HUES64 (cell line): Measurements from ENCODE around the gene GALNTL6.
"Not testable (repeated sequence)": the region's sequence is repeated elsewhere in the genome, so short reads cannot be mapped to it uniquely, and the experiment has no call there.

Experiments
- H3K27ac ChIP-seq: 2 replicates; pipeline ENCODE4 v1.7.0; 2013; ENCODE audit warnings: low read depth, low read length, inconsistent platforms
- H3K27me3 ChIP-seq: 2 replicates; pipeline ENCODE4 v1.6.1; 2013; ENCODE audit warnings: mild to moderate bottlenecking, low read length; ENCODE audit not compliant: insufficient read depth
- H3K36me3 ChIP-seq: 2 replicates; pipeline ENCODE4 v1.6.1; 2013; ENCODE audit warnings: mild to moderate bottlenecking, low read length; ENCODE audit not compliant: insufficient read depth
- H3K4me1 ChIP-seq: 2 replicates; pipeline ENCODE4 v1.6.1; 2013; ENCODE audit warnings: mild to moderate bottlenecking, low read length, moderate library complexity; ENCODE audit not compliant: insufficient read depth
- H3K4me3 ChIP-seq: 2 replicates; pipeline ENCODE4 v1.5.1; 2013; ENCODE audit warnings: mild to moderate bottlenecking, low read length, moderate library complexity
- H3K9ac ChIP-seq: 2 replicates; pipeline ENCODE4 v1.6.1; 2013; ENCODE audit warnings: mild to moderate bottlenecking, low read depth, low read length
- H3K9me3 ChIP-seq: 2 replicates; pipeline ENCODE4 v1.6.1; 2013; ENCODE audit warnings: low read depth, low read length; ENCODE audit not compliant: insufficient read depth
- WGBS: fragments of 150-250, 120-280 bp; methylation state at CpG from one replicate; pipeline ENCODE4 v1.1.7; 2013; ENCODE audit warnings: missing lambda C conversion rate; 5-methylcytosine and 5-hydroxymethylcytosine counted together

Gene GALNTL6

DNA sequence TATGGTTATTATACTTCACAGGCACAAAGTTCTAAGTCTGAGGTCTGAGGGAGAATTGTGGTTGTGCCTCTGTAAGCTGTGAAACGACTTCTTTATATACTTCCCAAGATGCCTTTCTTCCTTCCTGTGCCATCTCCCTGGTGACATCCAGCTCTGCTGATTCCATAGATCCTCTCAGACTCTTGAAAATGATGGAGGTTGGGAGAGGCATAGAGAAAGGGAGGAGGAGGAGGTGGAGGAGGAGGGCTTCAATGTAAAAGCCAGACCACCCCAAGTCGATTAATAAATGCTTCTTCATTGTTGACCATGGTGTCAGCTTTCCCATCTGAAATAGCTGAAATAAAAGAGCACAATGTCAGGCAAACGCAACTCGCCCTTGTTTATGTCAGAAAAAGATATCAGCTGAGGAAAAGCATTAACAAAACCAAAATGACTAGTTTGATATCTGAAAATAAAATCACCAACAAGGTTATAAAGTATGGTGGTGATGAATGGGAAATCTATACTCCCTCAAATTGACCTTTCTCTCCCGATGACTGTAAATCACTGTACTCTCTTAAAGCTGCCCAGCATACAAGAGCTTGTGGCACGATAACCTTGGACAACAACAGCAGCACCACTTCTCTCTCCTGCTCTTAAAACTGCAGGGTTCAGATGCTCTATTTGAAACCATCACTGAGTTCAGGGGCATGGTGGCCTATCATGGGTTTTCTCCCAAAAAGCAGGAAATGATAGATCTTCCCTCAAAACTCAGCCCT is 1125.0 kb downstream of the GALNTL6 start:
- Histone ChIP-seq H3K27me3 (no peaks in the 10 kb centered on the region), H3K36me3 (no peaks in the 10 kb centered on the region), H3K9me3 (no peaks in the 10 kb centered on the region), H3K4me3 (no peak overlapping the region), H3K27ac (no peak overlapping the region), H3K4me1 (no peaks in the 10 kb centered on the region), H3K9ac (no peak overlapping the region)
- WGBS, result 97% methylated on average over 5 of the region's 6 CpGs

DNA sequence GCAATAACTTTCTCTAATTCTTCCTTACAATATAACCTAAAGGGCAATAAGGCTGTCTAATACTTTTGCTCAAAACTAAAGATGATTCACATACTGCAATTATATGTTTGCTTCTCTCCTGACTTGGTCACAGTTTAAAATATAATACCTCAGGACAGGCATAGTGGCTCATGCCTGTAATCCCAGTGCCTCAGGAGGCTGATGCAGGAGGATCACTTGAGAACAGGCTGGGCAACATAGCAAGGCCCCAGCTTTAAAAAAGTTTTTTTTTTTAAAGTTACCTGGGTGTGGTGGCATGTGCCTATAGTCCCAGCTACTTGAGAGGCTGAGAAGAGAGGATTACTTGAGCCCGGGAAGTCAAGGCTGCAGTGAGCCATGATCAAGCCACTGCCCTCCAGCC is 1125.7 kb downstream of the GALNTL6 start:
- Histone ChIP-seq H3K4me3 (no peak overlapping the region), H3K36me3 (no peaks in the 10 kb centered on the region), H3K9ac (no peak overlapping the region), H3K9me3 (no peaks in the 10 kb centered on the region), H3K4me1 (no peaks in the 10 kb centered on the region), H3K27ac (no peak overlapping the region), H3K27me3 (no peaks in the 10 kb centered on the region)
- WGBS, result 97% methylated on average over 1 of the region's 1 CpG

DNA sequence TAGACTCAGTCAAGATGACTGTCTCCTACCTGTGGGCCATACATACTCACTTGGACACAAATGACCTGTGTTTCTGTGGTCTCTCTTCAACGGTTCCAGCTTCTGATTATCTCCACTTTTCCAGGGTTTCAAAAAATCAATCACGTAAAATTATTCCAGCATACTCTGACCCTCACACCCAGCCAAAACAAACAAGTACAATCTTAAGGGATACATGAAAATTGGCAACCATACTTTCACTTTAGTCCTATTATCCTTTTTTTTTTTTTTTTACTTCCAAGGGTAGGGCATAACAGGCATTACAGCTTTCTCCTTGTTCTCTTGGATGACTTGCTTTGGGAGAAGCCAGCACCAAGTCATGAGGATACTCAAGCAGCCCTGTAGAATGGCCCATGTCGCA is 1129.6 kb downstream of the GALNTL6 start:
- no peaks in the 10 kb centered on the region for H3K36me3 ChIP-seq
- no peaks in the 10 kb centered on the region for H3K9me3 ChIP-seq
- H3K27ac ChIP-seq, result no peak overlapping the region
- WGBS, result 92% methylated on average over 3 of the region's 3 CpGs
- peaks cover 8% of the 10 kb centered on the region; the same call in 1 of the 2 replicates for H3K4me1 ChIP-seq
- H3K4me3 ChIP-seq, result no peak overlapping the region
- H3K9ac ChIP-seq, result no peak overlapping the region
- no peaks in the 10 kb centered on the region for H3K27me3 ChIP-seq

DNA sequence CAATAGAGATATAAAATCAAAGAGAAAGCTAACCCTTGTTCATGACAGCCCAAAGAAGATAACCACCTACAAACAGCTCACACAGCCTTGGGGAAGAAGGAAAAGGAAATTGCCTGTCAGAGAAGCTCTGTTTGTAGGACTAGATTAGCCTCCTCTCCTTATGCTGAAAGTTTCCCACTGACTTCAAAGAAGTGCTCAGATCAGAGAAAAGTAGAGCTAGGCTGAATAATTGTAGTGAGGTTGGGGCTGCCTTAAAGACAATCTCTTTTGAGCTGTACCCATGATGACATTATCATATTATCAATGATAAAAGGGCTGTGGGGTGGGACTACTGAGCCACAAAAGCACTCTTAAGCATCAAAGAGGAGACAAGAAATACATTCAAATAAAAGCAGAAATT is 1132.4 kb downstream of the GALNTL6 start:
- H3K4me1 ChIP-seq, result peaks cover 8% of the 10 kb centered on the region; the same call in 1 of the 2 replicates
- H3K9ac ChIP-seq, result no peak overlapping the region

DNA sequence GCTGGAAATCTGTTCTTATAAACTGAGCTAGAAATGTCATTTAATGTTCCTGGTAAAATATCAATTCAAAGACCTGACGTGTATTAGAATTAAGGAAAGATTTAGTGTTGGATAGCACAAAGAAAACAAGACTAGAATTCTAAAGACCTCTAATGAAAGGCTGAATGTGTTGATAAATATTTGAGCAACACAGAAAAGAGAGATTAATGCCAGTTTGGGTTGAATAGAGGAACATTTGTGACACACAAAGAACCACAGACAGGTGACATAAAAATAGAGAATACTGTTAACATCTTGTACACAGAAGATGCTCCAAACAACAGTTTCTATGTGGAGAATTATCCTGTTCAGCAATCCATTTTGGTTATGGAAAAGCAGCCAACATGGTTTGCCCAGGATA is 1133.3 kb downstream of the GALNTL6 start:
- Histone ChIP-seq H3K9ac (no peak overlapping the region), H3K36me3 (no peaks in the 10 kb centered on the region), H3K27me3 (no peaks in the 10 kb centered on the region), H3K27ac (no peak overlapping the region), H3K4me1 (peaks cover 8% of the 10 kb centered on the region; the same call in 1 of the 2 replicates), H3K9me3 (no peaks in the 10 kb centered on the region), H3K4me3 (no peak overlapping the region)
- 94% methylated on average over 1 of the region's 1 CpG for WGBS

More for the DNA sequence above, 1132.4 kb downstream of the GALNTL6 start:
- no peak overlapping the region for H3K4me3 ChIP-seq
- no peaks in the 10 kb centered on the region for H3K36me3 ChIP-seq
- no peaks in the 10 kb centered on the region for H3K9me3 ChIP-seq
- no peak overlapping the region for H3K27ac ChIP-seq
- H3K27me3 ChIP-seq, result no peaks in the 10 kb centered on the region

DNA sequence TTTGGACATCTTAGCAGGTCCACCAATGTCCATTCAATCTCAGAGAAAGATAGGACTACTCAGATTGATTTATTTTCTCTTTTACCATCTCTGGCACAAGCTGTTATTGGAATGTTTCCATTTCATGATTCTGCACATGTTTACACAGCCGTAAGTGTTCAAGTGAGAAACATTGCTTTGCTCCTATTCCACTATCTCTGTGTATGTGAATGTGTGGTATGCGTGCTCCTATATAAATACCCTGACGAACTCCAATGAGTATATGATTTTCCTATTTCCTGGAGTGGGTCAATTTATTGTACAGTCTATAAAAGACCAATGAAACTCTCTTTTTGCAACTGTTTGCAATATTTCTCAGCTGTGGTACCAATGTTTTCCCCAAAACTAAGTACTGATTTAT is 1134.4 kb downstream of the GALNTL6 start:
- no peak overlapping the region for H3K4me3 ChIP-seq
- no peak overlapping the region for H3K27ac ChIP-seq
- no peaks in the 10 kb centered on the region for H3K36me3 ChIP-seq
- H3K9me3 ChIP-seq, result no peaks in the 10 kb centered on the region
- no peaks in the 10 kb centered on the region for H3K27me3 ChIP-seq
- WGBS, result 100% methylated on average over 2 of the region's 3 CpGs
- H3K4me1 ChIP-seq, result peaks cover 8% of the 10 kb centered on the region; the same call in 1 of the 2 replicates
- no peak overlapping the region for H3K9ac ChIP-seq

DNA sequence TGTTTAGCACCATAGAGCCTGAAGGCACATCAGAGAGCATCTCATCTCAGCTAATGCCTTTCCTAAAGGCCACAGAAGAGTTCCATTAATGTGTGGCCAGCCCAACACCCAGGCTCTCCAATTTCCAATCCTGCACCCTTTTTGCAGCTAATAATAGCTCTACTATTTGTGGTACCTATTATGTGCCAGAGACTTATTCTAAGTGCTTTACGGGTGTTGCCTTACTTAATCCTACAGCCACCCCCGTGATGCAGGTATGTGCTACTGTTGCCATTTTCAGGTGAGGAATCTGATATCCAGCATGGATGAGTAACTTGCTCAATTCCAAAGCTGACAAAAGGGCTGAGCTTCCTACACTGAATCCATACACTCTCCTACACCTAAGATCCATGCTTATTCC is 1137.8 kb downstream of the GALNTL6 start:
- WGBS, result 94% methylated on average over 2 of the region's 2 CpGs
- Histone ChIP-seq H3K9ac (no peak overlapping the region), H3K27ac (no peak overlapping the region), H3K4me3 (no peak overlapping the region), H3K9me3 (no peaks in the 10 kb centered on the region), H3K27me3 (no peaks in the 10 kb centered on the region), H3K4me1 (no peaks in the 10 kb centered on the region), H3K36me3 (no peaks in the 10 kb centered on the region)

DNA sequence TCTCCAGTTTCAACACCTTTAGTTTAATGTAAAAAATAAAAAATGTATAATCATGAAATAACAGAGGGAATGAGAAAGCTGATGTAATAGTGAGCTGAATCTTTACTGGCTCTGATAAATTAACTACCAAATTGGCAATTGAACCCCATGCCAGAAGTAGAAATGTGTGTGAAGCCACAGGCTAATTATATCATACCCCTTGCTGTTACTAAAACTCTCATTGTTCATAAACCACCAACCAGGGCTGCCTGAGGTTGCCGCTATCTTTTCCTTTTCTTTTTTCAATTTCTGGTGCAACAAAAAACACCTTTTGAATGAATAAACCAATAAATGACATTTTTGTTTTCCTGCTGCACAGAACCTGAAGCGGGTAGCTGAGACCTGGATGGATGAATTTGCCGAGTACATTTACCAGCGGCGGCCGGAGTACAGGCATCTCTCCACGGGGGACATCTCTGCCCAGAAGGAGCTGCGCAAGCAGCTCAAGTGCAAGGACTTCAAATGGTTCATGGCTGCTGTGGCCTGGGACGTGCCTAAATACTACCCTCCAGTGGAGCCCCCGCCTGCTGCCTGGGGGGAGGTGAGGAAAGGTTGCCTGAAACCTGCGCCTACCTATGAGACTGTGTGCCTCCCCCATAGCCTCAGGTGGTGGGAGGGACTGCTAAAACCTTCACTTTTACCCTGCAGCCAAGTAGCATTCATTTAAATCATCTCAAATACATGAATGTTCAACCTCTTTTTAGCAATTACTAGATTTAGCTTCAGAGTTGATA is 1138.7 kb downstream of the GALNTL6 start:
- H3K27me3 ChIP-seq, result no peaks in the 10 kb centered on the region
- 86% methylated on average over 11 of the region's 11 CpGs for WGBS
- H3K4me1 ChIP-seq, result no peaks in the 10 kb centered on the region
- H3K27ac ChIP-seq, result no peak overlapping the region
- H3K36me3 ChIP-seq, result no peaks in the 10 kb centered on the region
- no peak overlapping the region for H3K9ac ChIP-seq
- no peaks in the 10 kb centered on the region for H3K9me3 ChIP-seq
- H3K4me3 ChIP-seq, result no peak overlapping the region

DNA sequence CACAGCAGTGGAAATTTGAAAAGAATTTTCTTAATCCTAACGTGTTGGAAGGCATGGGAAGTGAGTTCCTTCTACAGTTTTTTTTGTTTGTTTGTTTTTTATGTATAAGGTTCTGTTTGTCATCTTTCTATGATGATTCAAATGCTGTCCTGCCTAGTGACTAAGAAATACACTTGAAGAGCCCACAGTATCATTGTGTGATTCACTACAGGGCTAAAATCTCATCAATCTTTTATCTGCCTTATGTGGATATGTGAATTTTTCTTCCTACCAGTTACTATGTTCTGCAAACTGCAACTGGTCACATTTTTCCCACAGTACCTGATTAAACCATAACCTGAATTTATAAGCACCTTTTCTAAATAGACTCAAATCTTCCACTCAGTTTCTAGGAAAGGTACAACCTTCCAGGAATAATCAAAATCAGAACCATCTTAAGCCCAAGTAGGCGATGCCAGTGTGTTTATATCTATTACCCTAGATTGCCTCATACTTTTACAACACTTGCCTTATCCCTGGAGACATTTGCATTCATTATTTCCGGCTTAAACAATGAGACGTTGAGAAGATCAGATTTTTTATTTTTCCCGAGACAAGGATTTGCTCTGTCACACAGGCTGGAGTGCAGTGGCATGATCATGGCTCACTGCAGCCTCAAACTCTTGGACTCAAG is 1140.8 kb downstream of the GALNTL6 start:
- no peaks in the 10 kb centered on the region for H3K27me3 ChIP-seq
- no peak overlapping the region for H3K9ac ChIP-seq
- no peaks in the 10 kb centered on the region for H3K36me3 ChIP-seq
- no peaks in the 10 kb centered on the region for H3K4me1 ChIP-seq
- H3K9me3 ChIP-seq, result no peaks in the 10 kb centered on the region
- 91% methylated on average over 5 of the region's 5 CpGs for WGBS
- no peak overlapping the region for H3K4me3 ChIP-seq
- H3K27ac ChIP-seq, result no peak overlapping the region

DNA sequence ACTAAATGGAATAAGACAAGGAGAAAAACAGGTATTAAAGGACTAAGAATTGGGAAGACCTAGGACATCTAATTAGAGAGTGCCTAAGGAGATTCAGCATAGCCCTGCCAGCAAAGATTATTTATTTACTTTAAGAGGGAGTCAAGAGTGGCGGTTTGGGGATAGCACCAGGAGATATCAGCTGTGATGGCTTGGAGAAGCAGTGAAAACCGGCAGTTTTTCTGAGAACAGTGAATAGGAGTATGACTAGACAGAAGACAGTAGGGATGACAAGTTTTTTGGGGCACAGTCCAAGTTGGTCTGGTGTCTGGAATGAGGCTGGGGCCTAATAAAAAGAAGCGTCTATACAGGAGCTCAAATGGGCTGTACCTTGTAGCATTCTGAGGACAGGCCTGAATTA is 1143.1 kb downstream of the GALNTL6 start:
- H3K9me3 ChIP-seq, H3K27ac ChIP-seq, H3K4me3 ChIP-seq, H3K36me3 ChIP-seq, H3K27me3 ChIP-seq, H3K4me1 ChIP-seq, H3K9ac ChIP-seq: not testable (repeated sequence)
- 93% methylated on average over 3 of the region's 3 CpGs for whole genome bisulfite sequencing

DNA sequence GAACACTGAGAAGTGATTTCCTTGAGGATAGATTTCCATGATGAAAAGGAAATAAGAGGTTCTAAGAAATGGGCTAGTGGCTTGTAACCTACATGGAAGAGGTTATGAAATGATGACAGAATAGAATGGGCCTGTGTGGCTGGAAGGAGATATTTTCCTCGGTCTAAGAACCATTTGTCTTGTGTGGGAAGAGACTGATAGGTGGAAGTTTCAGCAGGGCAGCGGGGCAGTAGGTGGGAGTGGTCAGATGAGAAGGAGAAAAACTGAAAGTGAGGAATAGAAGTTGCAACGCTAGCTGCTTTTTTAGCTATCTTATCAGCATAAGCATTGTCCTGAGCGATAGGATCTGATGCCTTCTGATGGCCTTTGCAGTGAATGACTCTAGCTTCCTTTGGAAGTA is 1144.0 kb downstream of the GALNTL6 start:
- no peaks in the 10 kb centered on the region for H3K27me3 ChIP-seq
- WGBS, result 92% methylated on average over 4 of the region's 4 CpGs

More for the DNA sequence above, 1144.0 kb downstream of the GALNTL6 start:
- no peak overlapping the region for H3K4me3 ChIP-seq
- no peaks in the 10 kb centered on the region for H3K4me1 ChIP-seq
- no peak overlapping the region for H3K9ac ChIP-seq
- H3K27ac ChIP-seq, result no peak overlapping the region
- H3K36me3 ChIP-seq, result no peaks in the 10 kb centered on the region
- no peaks in the 10 kb centered on the region for H3K9me3 ChIP-seq
